Left ventricle myocardium superior (tissue), 1 donor: ENCODE measurements around the gene LRIT2. TPM values are rescaled to one million over a fixed set of nuclear protein-coding genes. Genes with fewer than 3 reads are reported as not detected.

Experiments used
- ATAC-seq: fragments of 200-7000 bp; cut with Tn5 transposase; one replicate; pipeline ENCODE4 v1.9.1; 2020; ENCODE audit warnings: mild to moderate bottlenecking, moderate library complexity
- DNase-seq: peaks from one replicate; pipeline ENCODE4 v3.0.0-alpha.2; 2020
- intact Hi-C: fragments of 100-400 bp; cut with micrococcal nuclease; formaldehyde crosslinking; loops from one replicate; pipeline ENCODE4 v1.11.0; 2022
- long read RNA-seq: library from polyadenylated mRNA; unstranded; transcript quantifications from one replicate; pipeline ENCODE4 v2.0.0, GENCODE V29; 2021
- total RNA-seq: library from RNA; stranded (reverse); fragmentation: NEBNext Ultra II Directional; extraction: Animal tissue kit (Norgen Biotek cat#: 25700); gene quantifications from one replicate; pipeline ENCODE4 v1.2.1, GENCODE V29; 2021
- donor health status: DM: no; HTN: yes; CAD: no; lungs with severe emphysema.

Gene LRIT2, protein sequence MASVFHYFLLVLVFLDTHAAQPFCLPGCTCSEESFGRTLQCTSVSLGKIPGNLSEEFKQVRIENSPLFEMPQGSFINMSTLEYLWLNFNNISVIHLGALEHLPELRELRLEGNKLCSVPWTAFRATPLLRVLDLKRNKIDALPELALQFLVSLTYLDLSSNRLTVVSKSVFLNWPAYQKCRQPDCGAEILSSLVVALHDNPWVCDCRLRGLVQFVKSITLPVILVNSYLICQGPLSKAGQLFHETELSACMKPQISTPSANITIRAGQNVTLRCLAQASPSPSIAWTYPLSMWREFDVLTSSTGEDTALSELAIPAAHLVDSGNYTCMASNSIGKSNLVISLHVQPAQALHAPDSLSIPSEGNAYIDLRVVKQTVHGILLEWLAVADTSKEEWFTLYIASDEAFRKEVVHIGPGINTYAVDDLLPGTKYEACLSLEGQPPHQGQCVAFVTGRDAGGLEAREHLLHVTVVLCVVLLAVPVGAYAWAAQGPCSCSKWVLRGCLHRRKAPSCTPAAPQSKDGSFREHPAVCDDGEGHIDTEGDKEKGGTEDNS
- total RNA-seq: not detected
- long read RNA-seq: 0 reads

DNA sequence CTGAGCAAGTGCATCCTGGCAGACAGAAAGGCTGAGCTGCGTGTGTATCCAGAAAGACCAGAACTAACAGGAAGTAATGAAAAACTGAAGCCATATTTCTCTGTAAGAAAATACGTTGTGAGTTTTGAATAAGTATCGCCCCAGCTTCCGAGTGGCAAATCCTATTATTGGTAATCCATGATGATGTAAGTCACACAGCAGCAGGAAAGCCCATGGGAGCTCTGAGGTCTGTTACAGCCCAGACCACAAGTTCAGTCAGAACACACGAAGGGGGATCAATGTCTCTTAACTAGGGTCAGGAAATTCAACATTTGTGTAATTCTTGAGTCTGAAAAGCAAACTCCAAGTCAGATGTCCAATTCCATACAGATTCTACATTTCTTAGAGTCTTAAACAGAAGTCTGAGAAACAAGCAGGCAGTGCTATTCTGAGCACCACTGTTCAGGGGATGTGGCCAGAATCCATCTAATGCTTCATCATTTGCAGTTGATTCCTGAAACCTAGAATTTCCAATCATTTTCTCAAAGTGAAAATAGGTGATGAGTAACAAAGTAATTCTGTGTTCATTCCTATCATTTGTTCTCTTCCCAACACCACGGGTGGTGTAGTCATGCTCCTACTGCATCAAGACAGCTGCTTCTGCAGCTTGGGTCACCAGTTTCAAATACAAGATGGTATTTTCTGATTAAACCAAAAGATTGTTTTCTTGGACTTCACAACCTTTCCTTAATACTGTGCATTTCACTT lies at the start of gene LRIT2:
Gene LRIT2 (minus strand): TSS at position 118 of the 747 bp plus-strand sequence. CDS start 24 bp downstream, at position 94.
- intact Hi-C loops: no loop called here
- no peak for DNase-seq
- ATAC-seq: no peak

DNA sequence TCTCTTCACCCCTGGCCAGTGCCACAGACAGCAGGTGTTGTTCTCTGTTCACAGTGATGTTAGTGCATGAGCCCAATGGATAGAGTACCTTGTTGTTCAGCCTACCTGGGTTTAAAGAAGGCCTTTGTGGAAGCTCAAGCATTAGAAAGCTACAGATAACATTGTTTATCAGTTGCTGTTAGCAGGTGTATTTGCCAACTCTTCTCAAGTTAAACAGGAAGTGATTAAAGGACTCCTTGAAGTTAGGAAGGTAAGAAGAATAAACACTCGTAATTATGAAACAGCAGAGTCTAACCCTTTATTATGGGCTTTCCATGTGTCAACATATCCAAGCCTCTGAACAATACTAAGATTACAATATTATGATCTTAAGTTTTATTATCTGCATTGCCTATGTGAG lies 45.4 kb upstream of the LRIT2 start:
- DNase-seq (no peak), ATAC-seq (no peak)
- intact Hi-C loops: no loop called here

DNA sequence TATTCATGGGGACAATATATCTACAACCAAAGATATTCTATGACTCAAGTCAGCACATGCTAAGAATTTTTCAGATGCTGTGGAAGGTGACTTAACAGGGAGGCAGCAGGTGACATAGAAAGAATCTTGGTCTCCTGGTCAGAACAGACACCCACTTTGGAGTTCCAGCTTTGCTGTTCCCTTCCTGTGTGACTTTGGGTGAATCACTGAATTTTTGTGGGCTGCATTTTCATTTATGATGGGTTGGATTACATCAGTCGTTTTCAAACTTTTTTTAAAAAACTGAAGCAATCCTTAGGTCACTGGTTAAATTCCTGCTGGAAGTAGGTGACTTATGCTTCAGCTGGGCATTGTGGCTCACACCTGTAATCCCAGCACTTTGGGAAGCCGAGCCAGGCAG lies 44.4 kb upstream of the LRIT2 start:
- ATAC-seq (no peak), DNase-seq (no peak)
- intact Hi-C loops: loop anchor here (5.0 to 10.0 kb wide), 2 partner anchors 85 to 268 kb away; no protein-coding TSS in a partner anchor

DNA sequence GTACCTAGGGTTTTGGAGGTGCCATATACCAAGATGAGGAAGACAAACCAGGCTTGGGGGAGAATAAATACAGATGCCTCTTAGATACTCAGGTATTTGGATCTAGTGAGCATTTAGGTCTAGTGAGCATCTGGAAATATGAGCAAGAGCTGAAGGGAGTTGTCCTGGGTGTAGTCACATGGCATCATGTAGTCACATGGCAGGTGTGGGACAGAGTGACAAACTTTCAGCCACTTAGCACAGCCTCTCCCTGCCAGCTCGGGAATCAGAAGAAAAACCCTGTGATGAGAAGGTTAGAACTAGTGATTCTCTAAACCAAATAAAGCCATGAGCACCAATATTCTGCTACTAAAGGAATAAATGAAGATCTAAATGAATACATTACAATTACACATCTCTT lies 43.8 kb upstream of the LRIT2 start:
- intact Hi-C loops: loop anchor here (5.0 to 10.0 kb wide), 2 partner anchors 86 to 268 kb away; no protein-coding TSS in a partner anchor
- DNase-seq (no peak), ATAC-seq (no peak)

DNA sequence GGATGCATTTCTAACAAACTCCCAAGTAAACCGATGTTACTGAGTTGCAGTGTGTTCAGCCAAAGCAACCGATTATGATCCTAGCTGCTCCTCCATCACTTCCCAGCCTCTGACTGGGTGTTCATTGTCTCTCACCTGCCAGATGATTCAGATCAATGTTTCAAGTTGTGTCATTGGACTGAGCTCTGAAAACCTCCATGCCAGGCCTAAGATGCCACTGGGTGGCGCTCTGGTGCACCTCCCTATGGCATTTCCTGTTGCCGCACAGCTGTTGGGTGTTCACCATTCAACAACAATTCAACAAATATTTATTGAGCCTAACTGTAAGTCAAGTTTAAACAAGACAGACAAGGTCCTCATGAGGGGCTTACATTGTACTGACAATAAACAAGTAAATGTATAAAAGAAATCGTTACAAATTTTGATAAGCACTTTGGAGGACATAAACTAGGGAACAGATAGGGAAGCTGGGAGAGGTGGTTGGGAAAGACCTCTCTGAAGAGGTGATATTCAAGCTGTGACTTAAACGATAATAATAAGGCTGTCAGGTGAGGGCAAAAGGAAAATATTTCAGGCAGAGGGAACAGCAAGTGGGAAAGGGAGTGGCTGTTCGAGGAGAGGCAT lies 42.3 kb upstream of the LRIT2 start:
- intact Hi-C loops: loop anchor here (5.0 to 10.0 kb wide), 2 partner anchors 87 to 270 kb away; no protein-coding TSS in a partner anchor
- ATAC-seq (no peak), DNase-seq (peak; percentile 54)

DNA sequence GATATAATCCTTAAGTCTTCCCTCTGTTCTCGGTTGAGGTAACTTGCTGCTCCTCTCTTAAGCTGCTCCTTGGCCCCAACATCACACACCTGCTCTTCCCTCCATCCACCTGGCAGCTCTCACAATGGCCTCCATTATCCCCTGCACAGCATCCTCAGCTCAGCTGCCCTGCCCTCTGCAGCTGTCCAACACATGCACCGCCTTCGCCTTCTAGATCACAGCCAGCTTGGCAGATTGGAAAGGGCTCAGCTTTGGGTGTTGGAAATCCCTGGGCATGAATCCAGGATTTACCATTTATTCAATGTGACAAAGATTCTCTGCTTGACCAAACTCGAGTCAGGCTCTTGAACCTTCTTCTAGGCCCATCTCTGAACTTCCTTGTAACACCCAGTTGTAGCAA lies 40.1 kb upstream of the LRIT2 start:
- DNase-seq: no peak
- no peak for ATAC-seq
- intact Hi-C loops: loop anchor here (5.0 to 10.0 kb wide), 2 partner anchors 89 to 272 kb away; no protein-coding TSS in a partner anchor

DNA sequence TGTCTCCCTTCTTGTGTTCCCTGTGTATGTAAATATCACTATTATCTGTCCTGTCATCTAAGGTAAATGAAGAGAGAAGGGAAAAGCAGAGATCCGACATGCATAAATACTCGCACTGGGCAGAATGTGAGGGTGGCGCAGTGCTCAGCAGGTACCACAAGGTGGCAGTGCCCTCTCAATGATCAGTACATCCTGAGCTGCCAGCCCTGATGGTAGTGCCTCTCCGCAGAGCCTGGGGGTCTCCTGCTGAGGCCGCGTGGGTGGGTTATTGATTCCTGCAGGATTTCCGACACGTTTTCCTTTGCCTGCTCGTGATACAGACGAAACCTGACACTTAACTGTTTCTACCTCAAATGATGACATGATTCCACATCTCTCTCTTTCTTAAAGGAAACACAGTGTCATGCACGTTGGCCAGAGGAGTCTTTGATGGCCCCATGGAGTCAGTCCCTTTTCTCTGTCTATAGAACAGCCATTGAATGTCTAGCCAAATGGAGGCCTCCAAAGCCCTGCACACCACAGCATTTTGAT lies 39.3 kb upstream of the LRIT2 start:
- ATAC-seq (peak; percentile 94), DNase-seq (peak; percentile 76)
- intact Hi-C loops: loop anchor here (5.0 to 10.0 kb wide), 2 partner anchors 90 to 273 kb away; no protein-coding TSS in a partner anchor

DNA sequence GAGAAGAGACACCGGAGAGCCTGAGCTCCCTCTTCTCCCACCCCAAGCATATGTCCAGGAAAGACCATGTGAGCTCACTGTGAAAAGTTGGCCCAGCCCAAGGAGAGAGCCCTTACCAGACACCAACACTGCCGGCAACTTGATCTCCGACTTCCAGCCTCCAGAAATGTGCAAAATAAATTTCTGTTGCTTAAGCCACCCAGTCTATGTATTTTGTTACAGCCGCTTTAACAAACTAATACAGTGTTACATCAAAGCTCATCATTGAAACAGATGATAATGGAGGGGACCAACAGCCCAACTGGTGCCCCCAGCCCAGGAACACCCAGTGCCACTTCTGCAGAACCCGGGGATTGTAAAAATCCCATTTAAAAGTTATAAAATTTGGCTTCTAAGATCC lies 38.4 kb upstream of the LRIT2 start:
- DNase-seq (no peak), ATAC-seq (no peak)
- intact Hi-C loops: loop anchor here (10.0 kb wide), 1 partner anchor 91 kb away; no protein-coding TSS in a partner anchor

DNA sequence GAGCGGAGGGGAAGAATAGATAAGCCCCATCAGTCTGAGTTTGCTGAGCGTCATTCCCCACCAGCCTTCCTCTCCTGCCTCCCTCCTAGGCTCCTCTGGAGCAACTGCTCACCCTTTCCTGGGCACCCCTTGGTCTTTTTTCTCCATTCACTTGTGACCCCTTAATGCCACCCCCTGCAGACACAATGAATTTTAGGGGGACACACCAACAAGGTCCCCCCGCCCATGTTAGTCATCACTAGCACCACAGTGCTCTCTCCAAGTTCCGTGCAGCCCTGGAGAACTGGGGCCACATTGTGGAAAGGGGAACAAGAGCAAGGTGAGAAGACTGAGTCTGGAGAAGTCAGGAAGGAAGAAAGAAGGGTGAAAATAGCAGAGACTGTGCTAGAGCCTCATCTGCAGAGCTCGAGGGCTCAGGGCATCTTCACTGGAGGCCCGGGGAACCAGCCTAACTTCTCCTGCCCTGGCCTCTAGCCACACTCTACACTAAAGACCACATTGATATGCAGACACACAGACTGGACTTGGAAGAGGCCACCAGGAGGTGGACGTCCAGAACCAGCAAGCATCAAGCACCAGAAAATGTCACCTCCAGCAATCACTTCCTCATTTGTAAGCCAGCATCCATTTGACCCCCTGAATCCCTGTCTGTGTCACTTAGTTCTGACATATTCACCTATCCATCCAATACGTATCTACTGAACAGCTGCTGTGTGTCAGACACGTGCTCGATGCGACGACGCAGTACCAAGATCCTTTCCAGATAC lies 37.0 kb upstream of the LRIT2 start:
- ATAC-seq (no peak), DNase-seq (no peak)
- intact Hi-C loops: loop anchor here (10.0 kb wide), 1 partner anchor 92 kb away; no protein-coding TSS in a partner anchor

DNA sequence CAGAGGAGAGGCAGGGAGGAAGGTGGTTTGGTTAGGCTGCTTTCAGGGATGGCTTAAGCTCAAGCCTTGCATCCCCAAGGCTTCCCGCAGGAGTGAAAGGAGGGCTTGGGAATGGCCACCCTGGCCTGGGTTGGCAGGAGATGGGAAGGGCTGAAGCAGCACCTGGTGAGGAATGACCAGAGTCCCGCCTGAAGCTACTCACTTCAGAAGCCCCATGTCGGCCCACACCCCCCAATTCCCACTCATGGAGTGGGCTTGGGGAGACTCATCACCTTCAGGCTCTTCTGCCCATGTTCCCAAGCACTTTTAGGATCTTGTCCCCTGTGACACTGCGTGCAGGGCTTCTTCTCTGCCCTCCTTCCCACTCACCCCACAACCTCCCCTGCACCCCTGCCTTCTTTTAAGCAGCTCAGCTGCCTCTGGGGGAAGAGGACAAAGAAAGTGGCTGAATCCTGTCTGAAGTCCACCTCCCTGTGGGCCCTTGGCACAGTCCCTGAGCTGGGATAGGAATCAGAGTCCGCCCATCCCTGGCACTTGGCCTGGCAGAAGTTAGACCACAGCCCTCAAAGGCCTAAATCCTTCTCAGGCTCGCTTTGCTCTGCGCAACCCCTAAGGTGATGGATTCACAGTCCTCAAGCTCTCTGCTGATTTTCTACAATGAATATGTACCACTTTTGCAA lies 36.0 kb upstream of the LRIT2 start:
- intact Hi-C loops: loop anchor here (10.0 kb wide), 1 partner anchor 93 kb away; no protein-coding TSS in a partner anchor
- DNase-seq (no peak), ATAC-seq (no peak)

DNA sequence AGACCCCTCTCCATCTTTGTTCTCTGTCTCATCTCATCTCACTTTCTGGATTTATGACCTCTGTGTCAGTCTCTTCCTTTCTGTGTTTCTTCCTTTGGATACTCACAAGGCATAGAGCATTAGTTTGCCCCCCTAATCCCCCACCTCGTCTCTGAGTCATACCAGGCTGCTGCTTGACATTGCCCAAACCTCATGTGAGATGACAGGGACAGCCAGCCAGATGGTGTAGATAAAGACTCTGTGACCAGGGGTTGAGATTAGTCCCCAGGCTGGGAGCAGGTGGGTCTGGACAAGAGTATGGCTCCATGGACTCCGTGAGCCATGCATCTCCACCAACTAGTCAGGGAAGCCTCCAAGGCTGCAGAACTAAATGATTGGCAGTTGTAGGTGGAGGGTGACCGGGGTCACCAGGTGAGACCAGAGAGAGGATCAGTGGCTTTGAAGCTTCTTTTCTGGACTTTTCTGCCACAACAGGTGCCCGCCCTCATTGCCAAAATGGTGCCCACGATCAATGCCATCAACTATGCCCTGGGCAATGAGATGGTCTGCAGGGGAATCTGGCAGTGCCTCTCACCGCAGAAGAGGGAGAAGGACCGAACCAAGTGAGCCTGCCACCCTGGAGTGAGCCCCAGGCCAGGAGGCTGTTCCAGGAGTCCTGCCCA lies 32.8 kb upstream of the LRIT2 start:
- ATAC-seq: no peak
- DNase-seq: no peak
- intact Hi-C loops: no loop called here

DNA sequence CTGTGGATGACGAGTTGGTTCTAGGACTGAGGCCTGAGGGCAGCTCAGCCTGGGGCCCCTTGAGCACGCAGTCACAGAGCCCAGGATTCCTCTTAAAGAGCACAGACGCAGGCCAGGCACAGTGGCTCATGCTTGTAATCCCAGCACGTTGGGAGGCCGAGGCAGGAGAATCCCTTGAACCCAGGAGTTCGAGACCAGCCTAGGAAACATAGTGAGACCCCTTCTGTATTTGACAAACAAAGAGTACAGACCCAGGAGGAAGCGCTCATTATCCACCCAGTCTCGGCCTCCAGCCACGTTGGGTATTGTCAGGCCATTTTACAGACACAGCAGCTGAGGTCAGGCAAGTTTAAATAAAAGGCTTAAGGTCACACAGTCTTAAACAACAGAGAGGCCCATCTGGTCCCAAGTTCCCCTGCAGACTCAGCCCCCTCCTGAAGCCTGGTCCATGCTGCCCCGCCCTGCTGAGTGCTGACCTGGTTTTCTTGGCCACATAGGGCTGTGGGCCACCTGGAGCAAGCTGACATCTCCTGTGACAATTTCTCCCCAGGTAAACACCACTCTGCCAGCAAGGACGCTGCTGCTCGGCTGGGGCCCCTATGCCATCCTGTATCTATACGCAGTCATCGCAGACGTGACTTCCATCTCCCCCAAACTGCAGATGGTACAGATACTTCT lies 32.1 kb upstream of the LRIT2 start:
- intact Hi-C loops: no loop called here
- no peak for DNase-seq
- no peak for ATAC-seq

DNA sequence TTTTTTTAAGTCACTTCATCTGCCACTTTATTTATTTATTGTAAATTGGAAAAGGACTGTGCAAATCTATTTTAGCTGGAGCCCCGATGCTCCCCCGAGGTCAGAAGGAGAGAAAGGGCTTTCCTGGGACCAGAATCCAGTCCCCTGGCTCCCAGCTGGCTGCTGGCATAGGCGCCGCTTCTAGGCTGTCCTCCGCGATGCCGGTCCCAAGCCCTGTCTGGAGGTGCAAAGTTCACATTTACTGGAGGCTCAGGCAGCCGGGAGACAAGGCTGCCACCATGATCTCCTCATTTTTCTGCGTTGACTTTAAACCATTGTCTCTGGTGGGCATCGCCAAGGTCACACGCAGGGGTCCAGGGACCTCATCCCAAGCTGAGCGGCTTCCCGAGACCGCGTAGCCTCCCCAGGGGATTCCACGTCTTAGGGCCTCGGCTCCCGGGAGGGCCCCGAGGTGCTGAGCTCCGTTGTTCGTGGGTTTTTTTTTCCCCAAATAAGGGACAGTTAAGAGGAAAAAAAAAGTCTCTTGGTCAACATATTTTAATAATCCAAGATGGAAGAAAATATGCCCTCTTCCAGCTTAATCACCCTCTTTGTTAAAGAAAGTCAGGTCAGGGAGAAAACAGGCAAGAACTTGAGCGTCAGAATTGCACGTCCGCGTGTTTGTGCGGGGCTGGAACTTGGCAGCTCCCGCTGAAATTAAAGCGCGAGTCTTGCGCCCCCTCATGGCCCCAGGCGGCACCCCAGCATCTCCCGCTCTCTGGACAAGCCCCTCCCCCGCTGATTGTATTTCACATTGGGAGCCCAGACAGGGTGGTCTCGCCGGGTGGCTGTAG lies 31.4 kb upstream of the LRIT2 start:
- intact Hi-C loops: no loop called here
- ATAC-seq: peak; percentile 82
- peak; percentile 76 for DNase-seq

DNA sequence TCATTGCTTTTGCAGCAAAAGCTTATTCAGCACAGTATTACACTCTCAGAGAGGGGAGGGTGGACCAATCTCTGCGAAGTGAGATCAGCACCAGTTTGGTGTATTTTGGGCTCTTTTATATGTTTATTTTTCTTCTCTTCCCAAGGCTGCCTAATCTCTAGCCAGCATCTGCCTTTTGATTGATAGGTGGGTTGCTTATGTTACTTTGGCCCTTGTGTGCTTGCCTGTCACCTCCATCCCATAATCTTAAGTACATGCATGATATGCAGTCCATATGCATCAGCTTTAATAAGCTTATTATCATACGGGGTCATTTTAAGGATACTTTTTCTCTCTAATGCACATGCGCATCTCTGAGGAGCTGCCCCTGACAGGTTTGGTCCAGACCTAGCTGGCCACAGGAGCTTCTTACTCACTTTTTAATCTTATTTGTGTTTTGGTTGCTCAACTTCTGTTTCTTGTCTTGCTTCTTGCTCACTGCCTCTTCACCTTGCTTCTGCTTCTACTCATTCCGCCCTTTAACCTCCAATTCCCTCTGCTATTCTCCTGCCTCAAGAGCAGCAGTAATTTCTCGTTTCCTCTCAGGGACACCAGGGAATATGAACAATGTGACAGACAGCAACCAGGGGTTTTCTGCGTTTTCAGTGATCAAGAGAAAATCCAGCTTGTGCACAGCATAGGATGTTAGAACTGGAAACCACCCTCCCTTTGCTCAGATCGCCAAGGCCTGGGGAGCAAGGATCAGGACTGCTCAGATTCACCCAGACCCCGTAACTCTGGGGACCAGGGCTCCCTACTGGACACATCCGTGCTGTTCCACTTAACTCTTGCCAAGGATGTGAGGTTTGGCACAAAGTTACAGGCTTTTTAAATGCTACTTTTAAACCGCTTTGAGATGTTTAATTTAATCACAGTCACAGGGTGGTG lies 29.5 kb upstream of the LRIT2 start:
- intact Hi-C loops: no loop called here
- DNase-seq (no peak), ATAC-seq (no peak)

DNA sequence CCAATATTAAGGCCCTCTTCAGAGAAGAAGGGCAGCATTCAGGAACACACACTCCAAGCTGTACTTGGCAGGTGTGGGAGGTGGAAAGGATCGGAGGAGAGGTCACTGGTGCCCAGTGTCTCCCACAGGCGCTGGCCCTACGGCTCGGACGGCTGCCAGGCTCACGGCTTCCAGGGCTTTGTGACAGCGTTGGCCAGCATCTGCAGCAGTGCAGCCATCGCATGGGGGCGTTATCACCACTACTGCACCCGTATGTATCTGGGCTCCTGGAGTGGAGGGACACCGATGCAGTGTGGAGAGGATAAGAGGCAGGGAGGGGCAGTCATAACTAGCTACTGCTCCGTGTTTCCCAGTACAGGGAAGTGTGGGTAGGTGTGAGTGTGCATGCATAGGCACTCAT lies 23.4 kb upstream of the LRIT2 start:
- intact Hi-C loops: no loop called here
- ATAC-seq: no peak
- no peak for DNase-seq
